Stimulated activated effector memory CD8-positive, alpha-beta T cell treated with anti-CD3 and anti-CD28 coated beads, Interleukin-12 subunit alpha, Interleukin-12 subunit beta, amount 100 ng/mL, for 72 hours (primary cell): ENCODE measurements around the gene ASF1A.
A peak's percentile ranks its signal among the peaks of the same experiment; 100 is the strongest.

Experiments
- ATAC-seq: fragments of 150-1000 bp; cut with Tn5 transposase; 2 replicates; pipeline ENCODE4 v1.10.0; 2021
- DNase-seq, 2 donors: peaks; one replicate each; pipeline ENCODE4 v3.0.0; 2021 to 2022; ENCODE audit warnings: low spot score in 2 of 2
- H3K27ac Mint-ChIP-seq: one replicate; pipeline ENCODE4 v1.8.0; 2022; ENCODE audit warnings: mild to moderate bottlenecking, mixed read lengths
- H3K36me3 Mint-ChIP-seq: one replicate; pipeline ENCODE4 v1.8.0; 2022; ENCODE audit warnings: mild to moderate bottlenecking, mixed read lengths
- H3K4me1 Mint-ChIP-seq: one replicate; pipeline ENCODE4 v1.8.0; 2022; ENCODE audit warnings: mixed read lengths
- H3K4me3 Mint-ChIP-seq: one replicate; pipeline ENCODE4 v1.8.0; 2022; ENCODE audit warnings: mild to moderate bottlenecking, mixed read lengths
- H3K9me3 Mint-ChIP-seq: one replicate; pipeline ENCODE4 v1.8.0; 2022; ENCODE audit warnings: mixed read lengths

Gene ASF1A

GRCh38 chr6:118894425-118895260 is 691 bp downstream of the ASF1A start:
- no peaks in the 10 kb centered on the region for H3K9me3 Mint-ChIP-seq
- DNase-seq: peak; percentile 61 to 82
- peak overlapping the region; percentile 98 for H3K4me3 Mint-ChIP-seq
- H3K4me1 Mint-ChIP-seq: peaks cover 56% of the 10 kb centered on the region
- ATAC-seq: peak; percentile 59
- H3K27ac Mint-ChIP-seq: peak overlapping the region; percentile 96
- H3K36me3 Mint-ChIP-seq: peaks cover 39% of the 10 kb centered on the region

GRCh38 chr6:118895261-118895560 is 1.3 kb downstream of the ASF1A start:
- peak overlapping the region; percentile 96 for H3K27ac Mint-ChIP-seq
- DNase-seq (no peak), ATAC-seq (no peak)
- peaks cover 60% of the 10 kb centered on the region for H3K4me1 Mint-ChIP-seq
- peaks cover 45% of the 10 kb centered on the region for H3K36me3 Mint-ChIP-seq
- H3K9me3 Mint-ChIP-seq: no peaks in the 10 kb centered on the region
- H3K4me3 Mint-ChIP-seq: peak overlapping the region; percentile 98

- peaks cover 48% of the 10 kb centered on the region for H3K36me3 Mint-ChIP-seq
- peaks cover 60% of the 10 kb centered on the region for H3K4me1 Mint-ChIP-seq
- DNase-seq (no peak), ATAC-seq (no peak)
- H3K9me3 Mint-ChIP-seq: no peaks in the 10 kb centered on the region
- peak overlapping the region; percentile 96 for H3K27ac Mint-ChIP-seq
- peak overlapping the region; percentile 98 for H3K4me3 Mint-ChIP-seq
Observed at GRCh38 chr6:118895859-118896258, 1.9 kb downstream of the ASF1A start.

- no peak for DNase-seq
- Mint-ChIP-seq H3K36me3 (peaks cover 51% of the 10 kb centered on the region), H3K4me3 (peak overlapping the region; percentile 98), H3K9me3 (no peaks in the 10 kb centered on the region), H3K4me1 (peaks cover 56% of the 10 kb centered on the region), H3K27ac (peak overlapping the region; percentile 96)
- ATAC-seq: peak; percentile 31
Observed at GRCh38 chr6:118896339-118897136, 2.6 kb downstream of the ASF1A start.

GRCh38 chr6:118897386-118897785 is 3.4 kb downstream of the ASF1A start:
- peaks cover 54% of the 10 kb centered on the region for H3K4me1 Mint-ChIP-seq
- peak overlapping the region; percentile 98 for H3K4me3 Mint-ChIP-seq

GRCh38 chr6:118899948-118900347 is 6.0 kb downstream of the ASF1A start:
- H3K4me1 Mint-ChIP-seq: peaks cover 67% of the 10 kb centered on the region
- no peak for DNase-seq
- peak overlapping the region; percentile 80 for H3K27ac Mint-ChIP-seq
- peak; percentile 84 for ATAC-seq
- peak overlapping the region; percentile 36 for H3K4me3 Mint-ChIP-seq
- peaks cover 62% of the 10 kb centered on the region for H3K36me3 Mint-ChIP-seq
- no peaks in the 10 kb centered on the region for H3K9me3 Mint-ChIP-seq

More at GRCh38 chr6:118897386-118897785, 3.4 kb downstream of the ASF1A start:
- Mint-ChIP-seq H3K9me3 (no peaks in the 10 kb centered on the region), H3K27ac (peak overlapping the region; percentile 23), H3K36me3 (peaks cover 60% of the 10 kb centered on the region)
- no peak for DNase-seq
- ATAC-seq: no peak

GRCh38 chr6:118902726-118903125 is 8.8 kb downstream of the ASF1A start:
- ATAC-seq: no peak
- Mint-ChIP-seq H3K4me1 (peaks cover 65% of the 10 kb centered on the region), H3K4me3 (no peak overlapping the region), H3K9me3 (no peaks in the 10 kb centered on the region), H3K27ac (peak overlapping the region; percentile 23), H3K36me3 (peaks cover 83% of the 10 kb centered on the region)
- DNase-seq: no peak

- ATAC-seq: no peak
- Mint-ChIP-seq H3K9me3 (no peaks in the 10 kb centered on the region), H3K36me3 (peaks cover 87% of the 10 kb centered on the region), H3K4me1 (peaks cover 62% of the 10 kb centered on the region), H3K4me3 (no peak overlapping the region), H3K27ac (peak overlapping the region; percentile 23)
- no peak for DNase-seq
Observed at GRCh38 chr6:118903138-118903537, 9.2 kb downstream of the ASF1A start.

GRCh38 chr6:118903691-118904090 is 9.7 kb downstream of the ASF1A start:
- Mint-ChIP-seq H3K36me3 (peaks cover 88% of the 10 kb centered on the region), H3K27ac (peak overlapping the region; percentile 23), H3K4me3 (no peak overlapping the region), H3K4me1 (peaks cover 58% of the 10 kb centered on the region), H3K9me3 (no peaks in the 10 kb centered on the region)
- ATAC-seq: no peak
- no peak for DNase-seq

- peaks cover 44% of the 10 kb centered on the region for H3K4me1 Mint-ChIP-seq
- no peaks in the 10 kb centered on the region for H3K9me3 Mint-ChIP-seq
- peaks cover 88% of the 10 kb centered on the region for H3K36me3 Mint-ChIP-seq
Observed at GRCh38 chr6:118905084-118905483, 11.1 kb downstream of the ASF1A start.

GRCh38 chr6:118905851-118906250 is 11.9 kb downstream of the ASF1A start:
- DNase-seq (no peak), ATAC-seq (peak; percentile 40)
- no peaks in the 10 kb centered on the region for H3K9me3 Mint-ChIP-seq
- peak overlapping the region; percentile 45 for H3K27ac Mint-ChIP-seq
- H3K4me1 Mint-ChIP-seq: peaks cover 37% of the 10 kb centered on the region
- H3K36me3 Mint-ChIP-seq: peaks cover 90% of the 10 kb centered on the region
- H3K4me3 Mint-ChIP-seq: no peak overlapping the region

More at GRCh38 chr6:118905084-118905483, 11.1 kb downstream of the ASF1A start:
- ATAC-seq: peak; percentile 62
- no peak for DNase-seq
- H3K4me3 Mint-ChIP-seq: no peak overlapping the region
- H3K27ac Mint-ChIP-seq: peak overlapping the region; percentile 45

- no peak overlapping the region for H3K27ac Mint-ChIP-seq
- no peak for ATAC-seq
- DNase-seq: no peak
- peaks cover 90% of the 10 kb centered on the region for H3K36me3 Mint-ChIP-seq
- no peaks in the 10 kb centered on the region for H3K9me3 Mint-ChIP-seq
- peaks cover 20% of the 10 kb centered on the region for H3K4me1 Mint-ChIP-seq
- H3K4me3 Mint-ChIP-seq: no peak overlapping the region
Observed at GRCh38 chr6:118908441-118908840, 14.5 kb downstream of the ASF1A start.

GRCh38 chr6:118912646-118913045 is 18.7 kb downstream of the ASF1A start:
- H3K36me3 Mint-ChIP-seq: peaks cover 88% of the 10 kb centered on the region
- no peak overlapping the region for H3K27ac Mint-ChIP-seq
- no peak for DNase-seq
- no peaks in the 10 kb centered on the region for H3K9me3 Mint-ChIP-seq
- no peaks in the 10 kb centered on the region for H3K4me1 Mint-ChIP-seq
- no peak for ATAC-seq
- no peak overlapping the region for H3K4me3 Mint-ChIP-seq

- Mint-ChIP-seq H3K36me3 (peaks cover 87% of the 10 kb centered on the region), H3K4me1 (no peaks in the 10 kb centered on the region), H3K9me3 (no peaks in the 10 kb centered on the region), H3K27ac (no peak overlapping the region), H3K4me3 (no peak overlapping the region)
- DNase-seq: no peak
- ATAC-seq: no peak
Observed at GRCh38 chr6:118913161-118913560, 19.2 kb downstream of the ASF1A start.

- Mint-ChIP-seq H3K27ac (peak overlapping the region; percentile 19), H3K4me3 (no peak overlapping the region), H3K36me3 (peaks cover 81% of the 10 kb centered on the region), H3K4me1 (no peaks in the 10 kb centered on the region), H3K9me3 (no peaks in the 10 kb centered on the region)
- no peak for DNase-seq
- no peak for ATAC-seq
Observed at GRCh38 chr6:118914598-118914997, 20.6 kb downstream of the ASF1A start.
